CD4-positive, alpha-beta T cell (primary cell): ENCODE measurements around the gene USP35. TPM values are rescaled to one million over a fixed set of nuclear protein-coding genes. Genes with fewer than 3 reads are reported as not detected.

Experiments used
- ATAC-seq: fragments of 200-7000 bp; cut with Tn5 transposase; one replicate; pipeline ENCODE4 v1.10.0; 2022; ENCODE audit warnings: mild to moderate bottlenecking; ENCODE audit not compliant: poor library complexity
- CTCF ChIA-PET: fragments of 350-600 bp; sonication (Branson Sonifier 250); formaldehyde crosslinking; loops from one replicate; lab custom pipeline; 2021; ENCODE audit warnings: antibody characterized with exemption, inconsistent platforms; lab: Charles Lee
- POLR2A ChIA-PET: fragments of 350-600 bp; sonication (Branson Sonifier 250); formaldehyde crosslinking; loops from one replicate; lab custom pipeline; 2021; ENCODE audit warnings: antibody characterized with exemption, inconsistent platforms; lab: Charles Lee
- DNase-seq, 14 experiments: peaks; one replicate each; pipeline ENCODE4 v3.0.0-alpha.2; 2013 to 2020; ENCODE audit warnings: mixed read lengths in 2 of 14
- H3K27ac ChIP-seq, 2 donors: one replicate each; pipeline versions ENCODE4 v1.5.1 to v1.7.0; 2013; ENCODE audit warnings: low read length in 2 of 2, low read depth in 1 of 2, mild to moderate bottlenecking in 1 of 2
- H3K27me3 ChIP-seq, 2 experiments: 1 replicate in 1 of 2; 2 replicates in 1 of 2; pipeline versions ENCODE4 v1.6.1 to v1.7.0; 2013; ENCODE audit warnings: low read length in 2 of 2, control low read depth in 1 of 2, mild to moderate bottlenecking in 1 of 2, moderate library complexity in 1 of 2; ENCODE audit not compliant: insufficient read depth in 2 of 2, control insufficient read depth in 1 of 2
- H3K36me3 ChIP-seq: one replicate; pipeline ENCODE4 v1.6.1; 2013; ENCODE audit warnings: low read length, control low read depth; ENCODE audit not compliant: insufficient read depth
- H3K4me1 ChIP-seq: one replicate; pipeline ENCODE4 v1.6.1; 2013; ENCODE audit warnings: low read length, control low read depth; ENCODE audit not compliant: insufficient read depth
- H3K4me3 ChIP-seq: one replicate; pipeline ENCODE4 v1.5.1; 2013; ENCODE audit warnings: mild to moderate bottlenecking, low read length, moderate library complexity
- H3K9me3 ChIP-seq, 2 experiments: 1 replicate in 1 of 2; 2 replicates in 1 of 2; pipeline versions ENCODE4 v1.6.1 to v1.7.0; 2013; ENCODE audit warnings: low read length in 2 of 2, mild to moderate bottlenecking in 2 of 2, control low read depth in 1 of 2, moderate library complexity in 1 of 2; ENCODE audit not compliant: control insufficient read depth in 1 of 2, insufficient read depth in 1 of 2
- H3K27ac Mint-ChIP-seq: one replicate; pipeline ENCODE4 v1.8.0; 2020; ENCODE audit warnings: mixed read lengths
- H3K27me3 Mint-ChIP-seq: one replicate; pipeline ENCODE4 v1.8.0; 2021; ENCODE audit warnings: mixed read lengths
- H3K36me3 Mint-ChIP-seq: one replicate; pipeline ENCODE4 v1.8.0; 2021; ENCODE audit warnings: low read depth, mixed read lengths
- H3K4me1 Mint-ChIP-seq: one replicate; pipeline ENCODE4 v1.8.0; 2021; ENCODE audit warnings: low read depth, mixed read lengths
- H3K4me3 Mint-ChIP-seq: one replicate; pipeline ENCODE4 v1.8.0; 2020; ENCODE audit warnings: mild to moderate bottlenecking, mixed read lengths
- H3K9me3 Mint-ChIP-seq: one replicate; pipeline ENCODE4 v1.8.0; 2020; ENCODE audit warnings: mixed read lengths
- CTCF ChIP-seq: fragments of 200-600 bp; IDR thresholded peaks from one replicate; pipeline ENCODE4 v1.8.0; 2022; ENCODE audit warnings: antibody characterized with exemption, mild to moderate bottlenecking
- intact Hi-C, 2 experiments: fragments of 100-400 bp; cut with DNase I in 1 of 2; cut with micrococcal nuclease in 1 of 2; formaldehyde crosslinking; loops; one replicate each; pipeline versions ENCODE4 v1.15.1 to v1.9.0; 2023 to 2025; cut with DNase I, micrococcal nuclease
- total RNA-seq, 174 experiments: library from RNA in 2 of 174; stranded (reverse) in 2 of 174; gene quantifications; one replicate each; pipeline ENCODE4 v1.2.3 and lab custom pipeline; 2021 to 2026

Gene USP35
- total RNA-seq, 2 experiments from 2014 or later = 29.2 to 33.1 TPM

DNA sequence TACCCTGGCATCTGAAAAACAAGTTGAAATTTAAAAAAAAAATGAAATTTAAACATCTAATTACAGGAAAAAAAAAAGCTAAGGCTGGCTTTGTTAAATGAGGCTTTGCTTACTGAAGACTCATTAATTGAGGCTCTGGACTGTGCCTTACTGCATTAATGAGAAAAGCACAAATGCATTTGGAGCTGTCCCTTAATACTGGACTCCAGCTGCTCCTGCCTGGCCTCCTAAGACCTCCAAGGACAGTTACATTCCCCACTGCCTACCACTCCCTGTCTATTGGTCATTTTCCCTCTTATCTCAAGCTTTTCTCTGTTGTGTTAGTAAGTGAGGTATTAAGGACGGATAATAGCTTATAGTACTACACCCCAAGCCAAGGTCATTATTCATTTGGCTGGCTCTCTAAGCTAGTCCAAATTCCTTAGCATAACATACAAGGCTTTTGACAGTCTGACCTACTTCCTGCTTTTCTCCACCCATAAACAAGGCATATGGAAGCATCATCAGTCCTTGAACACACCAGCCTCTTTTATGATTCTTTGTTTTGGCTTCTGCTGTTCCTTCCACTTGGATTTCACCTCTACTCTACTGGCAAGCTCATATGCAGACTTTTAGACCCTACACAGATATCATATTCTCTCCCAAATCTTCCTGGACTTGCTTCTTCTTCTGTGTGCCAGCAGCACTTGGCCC, 62.5 kb downstream of the USP35 start:
- Mint-ChIP-seq H3K4me1 (no peaks in the 10 kb centered on the region), H3K4me3 (no peak overlapping the region), H3K27me3 (no peaks in the 10 kb centered on the region), H3K27ac (no peak overlapping the region), H3K36me3 (no peaks in the 10 kb centered on the region), H3K9me3 (no peaks in the 10 kb centered on the region)
- POLR2A ChIA-PET = no interaction called here
- intact Hi-C loops = no loop called here
- no peak for TF ChIP-seq CTCF
- Histone ChIP-seq H3K4me1 (no peaks in the 10 kb centered on the region), H3K36me3 (no peaks in the 10 kb centered on the region), H3K4me3 (no peak overlapping the region), H3K27ac (no peak overlapping the region), H3K9me3 (no peaks in the 10 kb centered on the region), H3K27me3 (no peaks in the 10 kb centered on the region)
- ATAC-seq (no peak), DNase-seq (no peak)
- CTCF ChIA-PET = interaction anchor here (0.9 to 2.1 kb wide), 2 partner anchors 12 to 313 kb away, joined by 3 to 6 read pairs; no protein-coding TSS in a partner anchor

DNA sequence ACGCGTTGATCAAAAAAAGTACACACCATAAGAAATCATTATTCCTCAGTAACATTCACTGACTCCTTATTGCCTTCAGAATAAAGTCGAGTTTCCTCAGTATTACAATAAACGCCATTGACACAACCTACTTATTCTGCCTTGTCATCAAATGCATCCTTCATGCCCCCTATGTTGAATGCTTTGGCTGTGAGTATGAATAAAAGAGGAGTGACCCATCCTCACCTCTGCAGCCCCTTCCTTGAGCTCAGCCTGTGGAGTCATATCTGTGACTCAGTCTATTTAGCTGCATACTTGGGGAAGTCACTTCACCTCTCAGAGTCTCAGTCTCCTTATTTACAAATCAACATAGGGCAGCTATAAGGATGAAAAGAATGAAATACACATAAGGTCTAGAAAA, 65.1 kb downstream of the USP35 start:
- Mint-ChIP-seq H3K4me1 (no peaks in the 10 kb centered on the region), H3K4me3 (no peak overlapping the region), H3K9me3 (no peaks in the 10 kb centered on the region), H3K27ac (no peak overlapping the region), H3K36me3 (no peaks in the 10 kb centered on the region), H3K27me3 (no peaks in the 10 kb centered on the region)
- CTCF ChIA-PET = no interaction called here
- POLR2A ChIA-PET = no interaction called here
- Histone ChIP-seq H3K4me3 (no peak overlapping the region), H3K27me3 (no peaks in the 10 kb centered on the region), H3K27ac (no peak overlapping the region), H3K9me3 (no peaks in the 10 kb centered on the region), H3K4me1 (no peaks in the 10 kb centered on the region), H3K36me3 (no peaks in the 10 kb centered on the region)
- intact Hi-C loops = no loop called here
- TF ChIP-seq CTCF = no peak
- DNase-seq = no peak
- no peak for ATAC-seq

GRCh38 chr11:78254268-78254667, 65.5 kb downstream of the USP35 start:
- intact Hi-C loops = no loop called here
- no peak overlapping the region for H3K27ac Mint-ChIP-seq
- Histone ChIP-seq H3K27ac (no peak overlapping the region), H3K4me3 (no peak overlapping the region), H3K36me3 (no peaks in the 10 kb centered on the region), H3K9me3 (no peaks in the 10 kb centered on the region), H3K27me3 (no peaks in the 10 kb centered on the region), H3K4me1 (no peaks in the 10 kb centered on the region)
- DNase-seq = no peak
- H3K4me3 Mint-ChIP-seq = no peak overlapping the region
- ATAC-seq = no peak
- H3K4me1 Mint-ChIP-seq = no peaks in the 10 kb centered on the region
- H3K27me3 Mint-ChIP-seq = no peaks in the 10 kb centered on the region
- POLR2A ChIA-PET = no interaction called here
- H3K9me3 Mint-ChIP-seq = no peaks in the 10 kb centered on the region
- H3K36me3 Mint-ChIP-seq = no peaks in the 10 kb centered on the region
- CTCF ChIA-PET = no interaction called here
- TF ChIP-seq CTCF = no peak
